Adrenal gland (tissue), 12 donors: ENCODE measurements around the gene CNST. TPM values are rescaled to one million over a fixed set of nuclear protein-coding genes. Genes with fewer than 3 reads are reported as not detected.
A peak's percentile ranks its signal among the peaks of the same experiment; 100 is the strongest.
"Not testable (repeated sequence)": the region's sequence is repeated elsewhere in the genome, so short reads cannot be mapped to it uniquely, and the experiment has no call there.

ENCODE experiments used
- DNase-seq, 7 donors: peaks; one replicate each; pipeline ENCODE4 v3.0.0-alpha.2; 2019 to 2020
- H3K27ac ChIP-seq, 5 donors: fragments of 200-600 bp; sonication (generic) in 4 of 5; 1 replicate in 3 of 5; 2 replicates in 2 of 5; pipeline versions ENCODE4 v1.5.1 to v1.8.0; 2016 to 2020; ENCODE audit warnings: mild to moderate bottlenecking in 1 of 5
- H3K27me3 ChIP-seq: fragments of 200-600 bp; 2 replicates; pipeline ENCODE4 v1.8.0; 2021
- H3K36me3 ChIP-seq, 2 donors: fragments of 200-600 bp; replicated peaks in 1 of 2; 1 replicate in 1 of 2; 2 replicates in 1 of 2; pipeline versions ENCODE4 v1.5.1 to v1.8.0; 2018 to 2022
- H3K4me1 ChIP-seq, 2 donors: fragments of 200-600 bp; replicated peaks in 1 of 2; 1 replicate in 1 of 2; 2 replicates in 1 of 2; pipeline versions ENCODE4 v1.5.1 to v1.8.0; 2018 to 2021
- H3K4me3 ChIP-seq, 4 donors: fragments of 200-600 bp; sonication (generic) in 3 of 4; one replicate each; pipeline ENCODE4 v1.5.1; 2016 to 2018
- H3K9me3 ChIP-seq, 3 donors: fragments of 200-600 bp; sonication (generic) in 1 of 3; replicated peaks in 1 of 3; 1 replicate in 2 of 3; 2 replicates in 1 of 3; pipeline versions ENCODE4 v1.5.1 to v1.8.0; 2016 to 2021
- CTCF ChIP-seq, 6 experiments: fragments of 450-650 bp in 4 of 6; fragments of 200-600 bp in 2 of 6; sonication (generic) in 1 of 6; IDR thresholded peaks; 1 replicate in 5 of 6; 2 replicates in 1 of 6; pipeline versions ENCODE4 v1.5.1 to v1.8.0; 2016 to 2021; ENCODE audit warnings: antibody characterized with exemption in 6 of 6, mild to moderate bottlenecking in 2 of 6, moderate library complexity in 1 of 6
- POLR2A ChIP-seq, 2 donors: fragments of 450-650 bp; IDR thresholded peaks; one replicate each; pipeline ENCODE4 v1.6.1; 2017; ENCODE audit warnings: antibody characterized with exemption in 2 of 2, mild to moderate bottlenecking in 2 of 2, moderate library complexity in 1 of 2
- WGBS, 4 donors: extraction: QIAGEN DNeasy Blood & Tissue Kit in 2 of 4; methylation state at CpG; one replicate each; pipeline versions ENCODE4 v1.1.5 to v1.1.7; 2013 to 2017; 5-methylcytosine and 5-hydroxymethylcytosine counted together
- intact Hi-C, 2 donors: fragments of 100-400 bp; cut with DNase I; formaldehyde crosslinking; loops; one replicate each; pipeline versions ENCODE4 v1.14.1 to v1.15.0; 2022 to 2023
- polyA plus RNA-seq, 3 donors: library from polyadenylated mRNA; stranded (reverse); fragments of 200-250 nt in 2 of 3; fragments of 350-450 nt in 1 of 3; fragmentation: Illumina TruSeq in 1 of 3; extraction: RNeasy Lipid Tissue Mini Kit (QIAGEN cat#74804) in 1 of 3; gene quantifications; one replicate each; pipeline ENCODE4 v1.2.3, GENCODE V29; 2013 to 2014
- total RNA-seq, 9 donors: library from RNA; depleted of rRNA in 4 of 9; stranded (reverse); fragments of >200 nt in 4 of 9; fragments of 120-200 nt in 1 of 9; fragmentation: NEBNext Ultra II Directional in 1 of 9; extraction: Animal tissue kit (Norgen Biotek cat#: 25700) in 1 of 9; gene quantifications; one replicate each; pipeline versions ENCODE4 v1.1.0 to v1.2.4, GENCODE V29; 2013 to 2023
- donor health status: healthy with polysubstance abuse.
- donor health status: Bipolar disorder and iron deficiency.
- donor health status: DM: yes; HTN: yes; CAD: no.
- donor health status: DM: no; HTN: no; CAD: no.
- donor health status: DM: no; HTN: no; CAD: no.
- donor health status: DM: yes; HTN: yes; CAD: no.

CNST gene
- total and polyA plus RNA-seq, 12 donors: 11.4 to 85.6 (median 47.3) TPM

GRCh38 chr1:246629976-246630375 lies 63.7 kb downstream of the CNST start:
- no peak overlapping the region for H3K4me3 ChIP-seq
- H3K4me1 ChIP-seq: no peaks in the 10 kb centered on the region
- intact Hi-C loops: no loop called here
- no peak overlapping the region for H3K27ac ChIP-seq
- no peaks in the 10 kb centered on the region for H3K27me3 ChIP-seq
- 89 to 95% (median 94%) methylated on average over 5 of the region's 5 CpGs for WGBS, 4 donors
- peaks cover 3 to 4% of the 10 kb centered on the region in 2 donors for H3K36me3 ChIP-seq
- no peaks in the 10 kb centered on the region for H3K9me3 ChIP-seq
- DNase-seq: peak in 1 of 7 donors; percentile 39
- TF ChIP-seq POLR2A (IDR thresholded peaks at IDR 0.05) (no peak), CTCF (IDR thresholded peaks at IDR 0.05) (no peak)

DNA sequence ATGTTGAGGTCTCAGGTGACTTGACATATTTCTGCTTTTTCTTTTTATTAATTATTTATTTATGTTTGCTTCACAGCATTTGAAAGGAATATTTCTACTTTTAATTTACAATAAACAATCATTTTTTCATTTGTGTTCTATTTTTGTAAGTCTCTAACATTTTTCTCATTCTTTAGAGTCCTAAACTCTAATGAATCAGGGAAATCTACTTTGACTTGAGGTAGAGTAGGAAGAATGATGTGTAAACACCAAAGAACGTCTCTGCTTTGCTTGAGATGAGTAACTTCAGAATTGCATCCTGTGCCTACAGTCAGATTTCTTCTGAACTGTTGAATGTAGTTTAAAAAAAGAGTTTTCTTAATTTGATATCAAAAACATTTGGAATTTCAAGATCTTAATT lies 65.2 kb downstream of the CNST start:
- intact Hi-C loops: no loop called here
- TF ChIP-seq POLR2A (IDR thresholded peaks at IDR 0.05) (no peak), CTCF (IDR thresholded peaks at IDR 0.05) (no peak)
- Histone ChIP-seq H3K9me3 (no peaks in the 10 kb centered on the region), H3K4me1 (no peaks in the 10 kb centered on the region), H3K27ac (no peak overlapping the region), H3K36me3 (peaks cover 3 to 4% of the 10 kb centered on the region in 2 donors), H3K27me3 (no peaks in the 10 kb centered on the region), H3K4me3 (no peak overlapping the region)
- DNase-seq: no peak
- 66 to 84% (median 73%) methylated on average over 1 of the region's 1 CpG for WGBS, 4 donors

GRCh38 chr1:246632281-246633168 lies 66.3 kb downstream of the CNST start:
- H3K27me3 ChIP-seq: no peaks in the 10 kb centered on the region
- no peaks in the 10 kb centered on the region for H3K4me1 ChIP-seq
- H3K4me3 ChIP-seq: no peak overlapping the region
- peak overlapping the region in 2 of 5 donors; percentile 8 to 13 for H3K27ac ChIP-seq
- H3K9me3 ChIP-seq: no peaks in the 10 kb centered on the region
- 87 to 93% (median 91%) methylated on average over 13 of the region's 13 CpGs for WGBS, 4 donors
- DNase-seq: peak in 1 of 7 donors; percentile 46
- peaks cover 3 to 4% of the 10 kb centered on the region in 2 donors for H3K36me3 ChIP-seq
- TF ChIP-seq CTCF (IDR thresholded peaks at IDR 0.05) (no peak), POLR2A (IDR thresholded peaks at IDR 0.05) (no peak)
- intact Hi-C loops: no loop called here

DNA sequence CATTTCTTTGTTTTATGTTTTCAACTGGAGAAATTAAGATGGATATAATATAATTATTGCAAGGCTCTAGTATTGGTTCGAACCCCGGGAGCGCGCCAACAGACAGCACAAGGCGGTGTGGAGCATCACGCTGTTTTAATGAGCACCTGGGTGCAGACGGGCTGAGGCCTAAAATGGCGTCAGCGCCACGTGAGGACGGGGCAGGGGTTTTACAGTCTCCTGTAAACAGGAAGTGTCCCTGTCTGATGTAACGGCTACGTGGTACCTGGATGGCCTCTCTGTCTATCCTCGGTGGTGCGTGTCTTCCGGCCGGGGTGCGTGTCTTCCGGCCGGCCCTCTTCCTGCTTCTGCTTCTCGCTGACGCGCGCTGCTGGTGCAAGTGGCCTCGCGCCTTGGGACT lies 68.4 kb downstream of the CNST start:
- H3K27me3 ChIP-seq, H3K4me3 ChIP-seq, intact Hi-C loops, H3K9me3 ChIP-seq, H3K4me1 ChIP-seq, H3K36me3 ChIP-seq, H3K27ac ChIP-seq: not testable (repeated sequence)
- DNase-seq: peak in 1 of 7 donors; percentile 41
- WGBS, 4 donors: 93 to 98% (median 96%) methylated on average over 11 to 26 of the region's 26 CpGs
